C4-2B (cell line): Measurements from ENCODE around the gene SH3PXD2B.
"Not testable (repeated sequence)": the region's sequence is repeated elsewhere in the genome, so short reads cannot be mapped to it uniquely, and the experiment has no call there.

ENCODE experiments used
- ZFX ChIP-seq: fragments of 450-650 bp; IDR thresholded peaks from 2 replicates; pipeline ENCODE4 v1.6.1; 2017
- TF ChIP-seq, protein P1 (sequence below): fragments of 450-650 bp; conservative IDR thresholded peaks from 2 replicates; pipeline ENCODE4 v1.5.1; 2017; ENCODE audit warnings: mild to moderate bottlenecking

DNA sequence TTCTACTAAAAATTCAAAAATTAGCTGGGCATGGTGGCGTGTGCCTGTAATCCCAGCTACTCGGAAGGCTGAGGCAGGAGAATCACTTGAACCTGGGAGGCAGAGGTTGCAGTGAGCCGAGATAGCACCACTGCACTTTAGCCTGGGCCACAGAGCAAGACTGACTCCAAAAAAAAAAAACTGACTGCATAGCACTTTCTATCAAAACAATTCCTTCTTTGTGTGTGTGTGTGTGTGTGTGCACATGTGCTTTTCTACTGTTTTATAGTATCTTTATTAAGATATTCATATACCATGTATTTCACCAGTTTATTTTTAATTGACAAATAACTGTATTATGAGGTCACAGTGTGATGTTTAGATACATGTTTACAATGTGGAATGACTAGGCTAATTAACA is 167.2 kb downstream of the SH3PXD2B start:
- TF ChIP-seq, protein P1, sequence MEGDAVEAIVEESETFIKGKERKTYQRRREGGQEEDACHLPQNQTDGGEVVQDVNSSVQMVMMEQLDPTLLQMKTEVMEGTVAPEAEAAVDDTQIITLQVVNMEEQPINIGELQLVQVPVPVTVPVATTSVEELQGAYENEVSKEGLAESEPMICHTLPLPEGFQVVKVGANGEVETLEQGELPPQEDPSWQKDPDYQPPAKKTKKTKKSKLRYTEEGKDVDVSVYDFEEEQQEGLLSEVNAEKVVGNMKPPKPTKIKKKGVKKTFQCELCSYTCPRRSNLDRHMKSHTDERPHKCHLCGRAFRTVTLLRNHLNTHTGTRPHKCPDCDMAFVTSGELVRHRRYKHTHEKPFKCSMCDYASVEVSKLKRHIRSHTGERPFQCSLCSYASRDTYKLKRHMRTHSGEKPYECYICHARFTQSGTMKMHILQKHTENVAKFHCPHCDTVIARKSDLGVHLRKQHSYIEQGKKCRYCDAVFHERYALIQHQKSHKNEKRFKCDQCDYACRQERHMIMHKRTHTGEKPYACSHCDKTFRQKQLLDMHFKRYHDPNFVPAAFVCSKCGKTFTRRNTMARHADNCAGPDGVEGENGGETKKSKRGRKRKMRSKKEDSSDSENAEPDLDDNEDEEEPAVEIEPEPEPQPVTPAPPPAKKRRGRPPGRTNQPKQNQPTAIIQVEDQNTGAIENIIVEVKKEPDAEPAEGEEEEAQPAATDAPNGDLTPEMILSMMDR: not testable (repeated sequence)
- not testable (repeated sequence) for TF ChIP-seq ZFX
